HG02642 (cell line): ENCODE data around the gene FRAS1.

Source experiments
- ATAC-seq: cut with Tn5 transposase; IDR thresholded peaks from one replicate; pipeline ENCODE4 v1.9.1; 2021; ENCODE audit warnings: mild to moderate bottlenecking; ENCODE audit not compliant: unreplicated experiment, poor library complexity

Gene FRAS1

GRCh38 chr4:78396613-78397291, 339.6 kb downstream of the FRAS1 start:
- ATAC-seq, result no peak

- no peak for ATAC-seq
These were observed 340.1 kb downstream of the FRAS1 start for GRCh38 chr4:78397292-78397630.

GRCh38 chr4:78409612-78410202, 352.6 kb downstream of the FRAS1 start:
- no peak for ATAC-seq

- no peak for ATAC-seq
These were observed 353.1 kb downstream of the FRAS1 start for GRCh38 chr4:78410225-78410624.

DNA sequence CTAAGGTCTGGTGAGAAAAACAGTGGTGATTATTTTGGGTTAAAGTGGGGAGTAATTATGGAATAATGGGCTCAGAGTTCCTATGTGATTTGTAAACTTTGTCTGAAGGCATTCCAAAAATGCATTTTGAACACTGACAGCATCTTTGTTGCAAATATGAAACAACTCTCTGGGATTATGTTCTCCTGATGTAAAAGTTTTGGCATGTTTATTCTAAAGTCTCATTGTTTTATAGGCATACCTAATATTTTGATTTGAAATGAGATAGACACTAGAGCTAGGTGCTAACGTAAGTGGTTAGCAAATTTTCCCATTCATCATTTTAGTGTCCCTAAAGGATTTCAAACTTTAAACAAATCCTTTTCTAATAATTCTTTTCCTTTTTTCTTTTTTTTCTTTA, 353.6 kb downstream of the FRAS1 start:
- no peak for ATAC-seq

- no peak for ATAC-seq
These were observed 357.0 kb downstream of the FRAS1 start for GRCh38 chr4:78414116-78414515.

- ATAC-seq, result no peak
These were observed 360.5 kb downstream of the FRAS1 start for GRCh38 chr4:78417603-78418002.

DNA sequence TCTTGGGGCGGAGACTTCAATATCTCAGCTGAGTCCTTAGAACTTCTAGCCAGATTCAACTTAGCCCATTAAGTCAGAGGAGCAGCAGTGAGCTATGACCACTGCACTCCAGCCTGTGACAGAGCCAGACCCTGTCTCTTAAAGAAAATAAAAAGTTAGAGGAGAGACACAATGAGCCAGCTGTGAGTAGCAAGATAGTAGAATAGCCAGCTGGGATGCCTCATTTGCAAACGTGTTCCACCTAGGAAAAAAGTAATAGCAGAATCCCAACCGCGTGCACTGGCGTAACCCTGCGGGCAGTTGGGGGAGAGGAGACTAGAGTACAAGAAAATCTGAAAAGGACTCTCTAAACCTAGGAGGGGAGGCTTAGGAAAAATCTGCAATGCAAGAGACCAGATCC, 361.3 kb downstream of the FRAS1 start:
- ATAC-seq, result no peak

DNA sequence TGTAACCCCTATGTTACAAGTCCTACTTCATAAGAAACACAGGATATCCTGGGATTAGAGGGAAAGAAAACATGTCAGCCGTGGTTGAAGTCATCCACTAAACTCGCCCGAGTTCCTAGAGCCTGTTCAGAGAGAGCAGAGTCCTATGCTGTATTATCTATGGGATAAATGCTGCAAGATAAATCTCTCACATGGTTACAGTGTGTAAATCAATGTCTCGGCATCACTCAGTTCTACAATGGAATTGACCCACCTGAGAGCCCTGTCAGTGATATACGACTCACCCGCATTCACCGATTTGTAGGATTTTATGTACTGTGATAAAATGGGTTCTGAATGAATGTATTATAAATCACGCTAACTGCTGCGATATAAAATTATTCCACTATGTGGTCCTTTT, 366.7 kb downstream of the FRAS1 start:
- no peak for ATAC-seq

- ATAC-seq, result no peak
These were observed 367.3 kb downstream of the FRAS1 start for GRCh38 chr4:78424461-78424860.

GRCh38 chr4:78426972-78427371, 369.8 kb downstream of the FRAS1 start:
- no peak for ATAC-seq

- ATAC-seq, result no peak
These were observed 371.9 kb downstream of the FRAS1 start for GRCh38 chr4:78428996-78429395.

GRCh38 chr4:78432896-78433295, 375.8 kb downstream of the FRAS1 start:
- ATAC-seq, result no peak

- ATAC-seq, result no peak
These were observed 380.5 kb downstream of the FRAS1 start for GRCh38 chr4:78437608-78438088.

GRCh38 chr4:78439328-78439727, 382.2 kb downstream of the FRAS1 start:
- no peak for ATAC-seq

- ATAC-seq, result no peak
These were observed 384.6 kb downstream of the FRAS1 start for GRCh38 chr4:78441756-78442155.

DNA sequence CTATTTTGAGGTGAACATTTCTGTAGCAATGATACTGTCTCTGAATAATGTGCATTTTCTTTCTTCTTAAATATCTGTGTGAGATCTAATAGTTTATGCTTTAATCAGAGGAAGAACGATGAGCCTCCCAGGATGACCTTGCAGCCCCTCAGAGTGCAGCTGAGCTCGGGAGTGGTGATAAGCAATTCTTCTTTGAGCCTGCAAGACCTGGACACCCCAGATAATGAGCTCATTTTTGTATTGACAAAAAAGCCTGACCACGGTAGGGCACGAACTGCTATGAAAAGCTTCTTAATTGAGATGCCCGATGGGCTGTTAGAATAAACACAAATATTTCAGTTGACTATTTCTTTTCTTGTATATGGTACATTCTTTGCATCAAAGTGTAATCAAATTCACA, 389.5 kb downstream of the FRAS1 start:
- ATAC-seq, result no peak

DNA sequence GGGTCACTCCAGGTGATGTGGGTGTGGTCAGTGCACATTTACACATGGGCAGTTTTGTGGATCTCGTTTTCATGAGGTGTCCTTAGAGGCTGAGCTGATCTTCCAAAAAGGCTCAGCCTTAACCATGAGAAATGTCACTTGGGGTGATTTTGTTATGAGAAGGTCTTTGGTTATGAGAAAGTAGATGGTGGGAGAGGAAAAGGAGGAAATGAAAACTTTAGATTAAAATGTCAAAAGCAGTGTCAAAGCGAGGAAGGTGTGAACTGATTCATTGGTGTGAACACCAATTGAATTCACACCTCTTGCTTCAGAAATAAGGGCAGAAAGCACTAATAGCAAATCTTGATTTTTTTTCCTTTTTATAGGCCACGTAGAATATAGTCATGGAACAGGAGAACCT, 394.3 kb downstream of the FRAS1 start:
- ATAC-seq, result no peak

DNA sequence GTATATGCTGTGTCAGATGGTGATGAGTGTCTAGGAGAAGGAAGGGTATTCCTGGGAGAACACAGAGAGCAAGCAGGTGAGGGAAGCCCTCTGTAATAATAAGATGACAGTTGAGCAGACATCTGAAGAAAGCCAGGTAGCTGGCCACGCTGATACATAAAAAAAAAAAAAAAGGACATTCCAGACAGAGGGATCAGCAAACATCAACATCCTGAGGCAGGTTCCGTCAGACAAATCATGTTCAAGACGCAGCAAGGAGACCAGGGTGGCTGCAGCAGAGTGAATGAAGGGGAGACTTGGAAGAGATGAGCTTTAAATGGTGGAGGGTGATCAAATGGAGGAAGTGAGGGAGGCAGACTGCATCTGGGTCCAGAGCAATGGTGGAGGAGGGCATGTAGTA, 396.9 kb downstream of the FRAS1 start:
- ATAC-seq, result no peak

- no peak for ATAC-seq
These were observed 400.6 kb downstream of the FRAS1 start for GRCh38 chr4:78457751-78458150.

GRCh38 chr4:78459327-78459726, 402.2 kb downstream of the FRAS1 start:
- ATAC-seq, result no peak

GRCh38 chr4:78460368-78460767, 403.2 kb downstream of the FRAS1 start:
- no peak for ATAC-seq
